ENCODE data around the gene TES.

Gene TES

DNA sequence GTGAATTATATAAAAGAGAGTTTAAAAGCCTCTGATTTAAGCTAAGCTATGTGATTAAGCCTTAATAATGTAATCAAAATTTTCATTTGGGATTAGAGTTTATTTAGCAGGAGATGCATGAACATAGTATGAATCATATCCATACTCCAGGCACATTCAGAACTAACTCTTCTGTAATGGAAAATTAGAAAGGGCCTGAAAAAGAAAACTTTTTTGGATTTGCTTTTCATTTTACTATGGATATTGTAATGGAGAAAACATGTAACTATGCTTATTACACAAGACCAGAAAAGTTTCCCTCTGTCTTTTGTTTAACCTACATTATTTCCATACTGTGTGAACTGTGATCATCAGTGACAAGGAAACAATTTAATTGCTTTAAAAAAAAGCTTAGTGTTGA, 22.0 kb downstream of the TES start:
- Histone ChIP-seq H3K9me3 (ENCODE audit: severe bottlenecking) (no peaks in the 10 kb centered on the region), H3K36me3 (ENCODE audit: low read depth) (peaks cover 50% of the 10 kb centered on the region), H3K27ac (ENCODE audit: poor library complexity, severe bottlenecking) (peak overlapping the region; percentile 63), H3K4me3 (ENCODE audit: severe bottlenecking) (no peak overlapping the region), H3K27me3 (ENCODE audit: insufficient read depth, poor library complexity, severe bottlenecking) (no peaks in the 10 kb centered on the region), H3K4me1 (ENCODE audit: insufficient read depth, poor library complexity, severe bottlenecking) (peaks cover 66% of the 10 kb centered on the region)
- ATAC-seq (ENCODE audit: low read depth) (peak; percentile 32; the same call in 1 of the 3 replicates), DNase-seq (ENCODE audit: low spot score) (no peak)
- TF ChIP-seq, protein P1, sequence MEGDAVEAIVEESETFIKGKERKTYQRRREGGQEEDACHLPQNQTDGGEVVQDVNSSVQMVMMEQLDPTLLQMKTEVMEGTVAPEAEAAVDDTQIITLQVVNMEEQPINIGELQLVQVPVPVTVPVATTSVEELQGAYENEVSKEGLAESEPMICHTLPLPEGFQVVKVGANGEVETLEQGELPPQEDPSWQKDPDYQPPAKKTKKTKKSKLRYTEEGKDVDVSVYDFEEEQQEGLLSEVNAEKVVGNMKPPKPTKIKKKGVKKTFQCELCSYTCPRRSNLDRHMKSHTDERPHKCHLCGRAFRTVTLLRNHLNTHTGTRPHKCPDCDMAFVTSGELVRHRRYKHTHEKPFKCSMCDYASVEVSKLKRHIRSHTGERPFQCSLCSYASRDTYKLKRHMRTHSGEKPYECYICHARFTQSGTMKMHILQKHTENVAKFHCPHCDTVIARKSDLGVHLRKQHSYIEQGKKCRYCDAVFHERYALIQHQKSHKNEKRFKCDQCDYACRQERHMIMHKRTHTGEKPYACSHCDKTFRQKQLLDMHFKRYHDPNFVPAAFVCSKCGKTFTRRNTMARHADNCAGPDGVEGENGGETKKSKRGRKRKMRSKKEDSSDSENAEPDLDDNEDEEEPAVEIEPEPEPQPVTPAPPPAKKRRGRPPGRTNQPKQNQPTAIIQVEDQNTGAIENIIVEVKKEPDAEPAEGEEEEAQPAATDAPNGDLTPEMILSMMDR (IDR thresholded peaks at IDR 0.05; ENCODE audit: poor library complexity, severe bottlenecking) = no peak

DNA sequence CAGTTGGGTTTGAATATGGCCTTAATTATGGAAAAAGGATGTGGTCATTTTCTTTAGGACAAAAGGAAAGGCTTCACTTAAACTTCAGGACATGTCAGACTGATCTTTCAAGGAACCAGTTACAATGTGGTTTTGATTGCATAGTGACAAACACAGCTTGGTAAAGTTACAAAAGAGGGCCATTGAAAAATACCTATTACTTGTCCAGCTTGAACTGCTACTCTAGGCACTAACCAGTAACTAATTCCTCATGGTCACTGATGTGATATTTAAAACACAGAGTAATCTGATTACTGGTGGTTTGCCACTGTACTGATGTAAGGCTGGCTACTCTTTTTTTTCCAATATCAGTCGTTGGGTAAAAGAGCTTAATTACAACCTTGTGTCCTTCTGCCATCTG, 22.6 kb downstream of the TES start:
- Histone ChIP-seq H3K27me3 (ENCODE audit: insufficient read depth, poor library complexity, severe bottlenecking) (no peaks in the 10 kb centered on the region), H3K36me3 (ENCODE audit: low read depth) (peaks cover 55% of the 10 kb centered on the region), H3K4me3 (ENCODE audit: severe bottlenecking) (no peak overlapping the region), H3K27ac (ENCODE audit: poor library complexity, severe bottlenecking) (peak overlapping the region; percentile 63), H3K4me1 (ENCODE audit: insufficient read depth, poor library complexity, severe bottlenecking) (peaks cover 60% of the 10 kb centered on the region), H3K9me3 (ENCODE audit: severe bottlenecking) (no peaks in the 10 kb centered on the region)
- TF ChIP-seq, protein P1 (IDR thresholded peaks at IDR 0.05; ENCODE audit: poor library complexity, severe bottlenecking) = no peak
- DNase-seq (ENCODE audit: low spot score) (no peak), ATAC-seq (ENCODE audit: low read depth) (no peak)

DNA sequence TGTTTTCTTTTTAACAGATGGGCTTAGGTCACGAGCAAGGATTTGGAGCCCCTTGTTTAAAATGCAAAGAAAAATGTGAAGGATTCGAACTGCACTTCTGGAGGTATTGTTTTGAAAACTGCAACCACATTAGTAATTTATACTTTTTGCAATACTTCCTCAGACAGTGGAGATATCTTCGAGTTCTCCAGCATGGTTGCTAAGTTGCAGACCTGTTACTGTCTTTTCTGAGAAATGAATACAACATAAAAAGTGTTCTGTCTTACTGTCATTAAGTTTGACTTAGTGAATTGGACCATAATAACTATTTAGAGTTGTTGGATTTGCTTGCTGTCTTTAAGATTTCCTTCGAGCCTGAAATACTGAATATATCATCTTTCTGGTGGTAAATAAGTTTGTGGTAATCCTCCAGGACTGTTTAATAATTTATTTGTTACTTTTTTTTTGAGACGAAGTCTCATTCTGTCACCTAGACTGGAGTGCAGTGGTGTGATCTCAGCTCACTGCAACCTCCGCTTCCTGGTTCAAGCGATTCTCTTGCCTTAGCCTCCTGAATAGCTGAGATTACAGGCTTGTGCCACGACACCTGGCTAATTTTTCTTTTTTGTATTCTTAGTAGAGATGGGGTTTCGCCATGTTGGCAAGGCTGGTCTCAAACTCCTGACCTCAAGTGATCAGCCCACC, 24.3 kb downstream of the TES start:
- H3K27ac ChIP-seq (ENCODE audit: poor library complexity, severe bottlenecking) = peak overlapping the region; percentile 2
- no peak for ATAC-seq (ENCODE audit: low read depth)
- DNase-seq (ENCODE audit: low spot score) = no peak
- TF ChIP-seq, protein P1 (IDR thresholded peaks at IDR 0.05; ENCODE audit: poor library complexity, severe bottlenecking) = no peak
- peaks cover 45% of the 10 kb centered on the region for H3K4me1 ChIP-seq (ENCODE audit: insufficient read depth, poor library complexity, severe bottlenecking)
- H3K27me3 ChIP-seq (ENCODE audit: insufficient read depth, poor library complexity, severe bottlenecking) = no peaks in the 10 kb centered on the region
- peaks cover 66% of the 10 kb centered on the region for H3K36me3 ChIP-seq (ENCODE audit: low read depth)
- H3K9me3 ChIP-seq (ENCODE audit: severe bottlenecking) = no peaks in the 10 kb centered on the region
- no peak overlapping the region for H3K4me3 ChIP-seq (ENCODE audit: severe bottlenecking)

DNA sequence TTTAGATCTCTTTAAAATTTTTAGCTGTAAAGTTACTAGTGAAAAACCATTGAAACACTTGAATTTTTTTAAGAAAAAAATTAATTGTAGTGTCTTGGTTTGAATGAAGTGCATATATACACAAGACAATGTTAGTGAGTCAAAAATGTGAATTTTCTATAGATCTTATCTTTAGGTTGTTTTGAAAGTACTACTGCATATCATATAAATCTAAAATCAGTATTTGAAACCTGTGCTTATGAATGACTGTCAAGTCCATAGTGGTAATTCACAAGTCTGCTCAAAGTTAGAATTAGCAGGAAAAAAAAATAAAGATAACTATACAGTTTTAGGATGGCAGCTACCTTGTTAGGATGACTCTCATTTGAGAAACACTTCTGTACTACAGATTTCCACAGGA, 25.0 kb downstream of the TES start:
- Histone ChIP-seq H3K4me3 (ENCODE audit: severe bottlenecking) (no peak overlapping the region), H3K4me1 (ENCODE audit: insufficient read depth, poor library complexity, severe bottlenecking) (peaks cover 38% of the 10 kb centered on the region), H3K27me3 (ENCODE audit: insufficient read depth, poor library complexity, severe bottlenecking) (no peaks in the 10 kb centered on the region), H3K36me3 (ENCODE audit: low read depth) (peaks cover 73% of the 10 kb centered on the region), H3K27ac (ENCODE audit: poor library complexity, severe bottlenecking) (peak overlapping the region; percentile 2), H3K9me3 (ENCODE audit: severe bottlenecking) (no peaks in the 10 kb centered on the region)
- DNase-seq (ENCODE audit: low spot score) (no peak), ATAC-seq (ENCODE audit: low read depth) (no peak)
- TF ChIP-seq, protein P1 (IDR thresholded peaks at IDR 0.05; ENCODE audit: poor library complexity, severe bottlenecking) = no peak

DNA sequence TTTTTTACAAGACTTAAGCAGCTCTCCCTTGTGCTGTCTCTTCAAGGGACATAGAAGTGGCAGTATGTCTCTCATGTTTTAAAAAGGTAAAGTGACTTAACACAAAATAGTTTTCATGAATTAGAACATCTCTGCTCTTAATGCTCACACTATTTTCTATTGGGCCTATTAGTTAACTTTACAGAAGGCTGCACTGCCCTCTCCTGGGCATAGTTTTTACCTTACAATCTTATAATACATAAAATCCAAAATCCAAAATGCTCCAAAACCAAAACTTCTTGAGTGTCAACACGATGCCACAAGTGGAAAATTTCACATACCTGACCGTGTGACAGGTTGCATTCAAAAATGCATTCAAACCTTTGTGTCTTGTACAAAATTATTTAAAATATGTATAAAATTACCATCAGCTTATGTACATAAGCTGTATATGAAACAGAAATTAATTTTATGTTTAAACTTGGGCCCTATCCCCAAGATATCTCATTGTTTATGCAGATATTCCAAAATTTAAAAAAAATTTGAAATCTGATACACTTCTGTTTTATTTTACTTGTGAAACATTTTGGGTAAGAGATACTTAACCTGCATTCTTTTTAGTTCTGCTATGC, 25.8 kb downstream of the TES start:
- ATAC-seq (ENCODE audit: low read depth) = peak; percentile 54

More for the DNA sequence above, 25.8 kb downstream of the TES start:
- peak overlapping the region; percentile 2 for H3K27ac ChIP-seq (ENCODE audit: poor library complexity, severe bottlenecking)
- DNase-seq (ENCODE audit: low spot score) = no peak
- no peaks in the 10 kb centered on the region for H3K27me3 ChIP-seq (ENCODE audit: insufficient read depth, poor library complexity, severe bottlenecking)
- no peaks in the 10 kb centered on the region for H3K9me3 ChIP-seq (ENCODE audit: severe bottlenecking)
- H3K4me1 ChIP-seq (ENCODE audit: insufficient read depth, poor library complexity, severe bottlenecking) = peaks cover 30% of the 10 kb centered on the region
- peaks cover 80% of the 10 kb centered on the region for H3K36me3 ChIP-seq (ENCODE audit: low read depth)
- H3K4me3 ChIP-seq (ENCODE audit: severe bottlenecking) = no peak overlapping the region
- TF ChIP-seq, protein P1 (IDR thresholded peaks at IDR 0.05; ENCODE audit: poor library complexity, severe bottlenecking) = peak; percentile 81

Data from RWPE2 (cell line).